HUES6 (cell line): ENCODE data around the gene TMC3.

ENCODE experiments used
- H3K27ac ChIP-seq: 2 replicates; pipeline ENCODE4 v1.7.0; 2013; ENCODE audit warnings: low read depth, mild to moderate bottlenecking, low read length, inconsistent platforms
- H3K27me3 ChIP-seq: 2 replicates; pipeline ENCODE4 v1.6.1; 2013; ENCODE audit warnings: low read length; ENCODE audit not compliant: control insufficient read depth, insufficient read depth
- H3K36me3 ChIP-seq: 2 replicates; pipeline ENCODE4 v1.6.1; 2013; ENCODE audit warnings: low read length; ENCODE audit not compliant: control insufficient read depth, insufficient read depth
- H3K4me1 ChIP-seq: 2 replicates; pipeline ENCODE4 v1.6.1; 2013; ENCODE audit warnings: low read length; ENCODE audit not compliant: control insufficient read depth, insufficient read depth
- H3K4me3 ChIP-seq: 2 replicates; pipeline ENCODE4 v1.5.1; 2013; ENCODE audit warnings: low read depth, low read length
- H3K9ac ChIP-seq: one replicate; pipeline ENCODE4 v1.6.1; 2013; ENCODE audit warnings: mild to moderate bottlenecking, low read length
- H3K9me3 ChIP-seq: 2 replicates; pipeline ENCODE4 v1.6.1; 2013; ENCODE audit warnings: low read depth, low read length; ENCODE audit not compliant: control insufficient read depth, insufficient read depth

TMC3 gene

GRCh38 chr15:81407718-81408117, 33.7 kb upstream of the TMC3 start:
- Histone ChIP-seq H3K4me1 (peaks cover 6% of the 10 kb centered on the region; the same call in 1 of the 2 replicates), H3K4me3 (no peak overlapping the region), H3K27me3 (no peaks in the 10 kb centered on the region; the same call in 1 of the 2 replicates), H3K9me3 (0 out of 2 replicates have a peak, but pooled peaks cover 4% of the 10 kb centered on the region), H3K27ac (no peak overlapping the region), H3K9ac (no peak overlapping the region), H3K36me3 (no peaks in the 10 kb centered on the region)

DNA sequence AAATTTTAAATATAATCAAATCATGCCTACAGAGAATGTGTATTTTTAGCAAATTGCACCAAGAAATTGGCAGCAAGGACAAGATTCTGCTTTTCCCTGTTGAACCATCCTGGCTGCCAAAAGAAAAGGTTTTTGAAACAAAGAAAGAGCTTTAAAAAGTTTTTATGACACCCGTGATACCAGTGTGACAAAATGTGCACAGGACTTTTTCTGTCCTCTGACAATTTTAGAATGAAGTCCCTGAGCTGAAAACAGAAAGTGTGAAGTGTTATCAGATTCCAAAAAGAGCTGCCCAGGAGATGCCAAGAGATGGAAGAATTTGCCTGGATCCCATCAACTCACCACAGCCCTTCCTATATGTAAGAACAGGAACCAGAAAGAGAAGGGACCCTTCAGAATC, 33.2 kb upstream of the TMC3 start:
- Histone ChIP-seq H3K27ac (no peak overlapping the region), H3K4me3 (no peak overlapping the region), H3K9ac (no peak overlapping the region), H3K9me3 (0 out of 2 replicates have a peak, but pooled peaks cover 4% of the 10 kb centered on the region), H3K36me3 (no peaks in the 10 kb centered on the region), H3K4me1 (peaks cover 6% of the 10 kb centered on the region; the same call in 1 of the 2 replicates), H3K27me3 (no peaks in the 10 kb centered on the region; the same call in 1 of the 2 replicates)

GRCh38 chr15:81400640-81401236, 26.7 kb upstream of the TMC3 start:
- Histone ChIP-seq H3K9me3 (peaks cover 5% of the 10 kb centered on the region), H3K4me3 (no peak overlapping the region), H3K36me3 (no peaks in the 10 kb centered on the region), H3K9ac (no peak overlapping the region), H3K27me3 (no peaks in the 10 kb centered on the region), H3K27ac (no peak overlapping the region), H3K4me1 (no peaks in the 10 kb centered on the region)

DNA sequence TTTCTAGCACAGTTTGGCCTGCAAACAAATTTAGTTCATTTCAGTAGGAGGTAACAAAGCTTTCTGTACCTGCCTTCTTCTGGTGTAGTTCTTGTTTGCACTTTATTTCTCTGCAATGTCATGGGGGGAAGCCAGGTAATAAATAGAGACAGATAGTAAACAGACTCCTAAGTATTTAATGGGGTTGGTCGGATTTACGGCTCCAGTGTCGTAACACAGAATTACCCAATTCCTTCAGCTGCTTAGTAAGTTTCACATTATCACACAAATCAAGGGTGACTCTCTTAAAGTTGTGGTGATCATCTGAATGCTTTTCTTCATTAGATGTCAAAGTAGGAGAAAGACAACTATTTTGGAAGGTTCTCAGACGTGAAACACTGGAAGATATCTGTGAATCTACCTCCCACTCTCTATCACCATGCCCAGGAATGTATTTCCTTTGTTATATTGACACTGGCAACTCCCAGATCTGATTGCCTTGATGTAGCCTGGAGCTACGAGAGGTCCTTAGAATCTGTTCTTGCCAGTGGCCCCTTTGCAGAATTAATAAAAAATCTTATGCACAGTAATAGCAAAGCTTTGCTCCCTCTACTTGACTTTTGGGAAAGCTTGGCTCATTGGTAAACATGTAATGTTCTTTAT, 25.0 kb upstream of the TMC3 start:
- Histone ChIP-seq H3K27ac (no peak overlapping the region), H3K27me3 (no peaks in the 10 kb centered on the region), H3K9me3 (peaks cover 5% of the 10 kb centered on the region), H3K36me3 (no peaks in the 10 kb centered on the region), H3K9ac (no peak overlapping the region), H3K4me1 (no peaks in the 10 kb centered on the region), H3K4me3 (no peak overlapping the region)

DNA sequence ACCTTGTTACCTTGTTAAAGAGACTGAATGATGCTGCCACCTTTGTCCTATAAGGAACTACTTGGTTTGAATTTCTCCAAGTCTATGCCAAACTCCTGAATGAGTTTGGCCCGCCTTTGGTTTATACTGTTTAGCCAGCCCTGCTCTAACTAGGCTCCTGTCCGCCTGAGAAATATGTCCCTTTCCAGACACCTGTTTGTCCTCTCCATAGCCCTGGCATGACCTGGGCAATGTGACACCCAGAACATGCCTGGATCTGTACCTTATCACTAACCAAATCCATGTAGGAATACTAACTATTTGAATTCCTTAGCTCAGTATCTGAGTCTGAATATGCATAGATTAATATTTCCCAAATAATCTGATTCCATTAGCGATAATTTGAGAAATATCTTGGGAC, 24.4 kb upstream of the TMC3 start:
- H3K9ac ChIP-seq: no peak overlapping the region
- H3K36me3 ChIP-seq: no peaks in the 10 kb centered on the region
- H3K9me3 ChIP-seq: peaks cover 5% of the 10 kb centered on the region
- H3K27me3 ChIP-seq: no peaks in the 10 kb centered on the region
- no peak overlapping the region for H3K4me3 ChIP-seq
- no peak overlapping the region for H3K27ac ChIP-seq
- no peaks in the 10 kb centered on the region for H3K4me1 ChIP-seq

DNA sequence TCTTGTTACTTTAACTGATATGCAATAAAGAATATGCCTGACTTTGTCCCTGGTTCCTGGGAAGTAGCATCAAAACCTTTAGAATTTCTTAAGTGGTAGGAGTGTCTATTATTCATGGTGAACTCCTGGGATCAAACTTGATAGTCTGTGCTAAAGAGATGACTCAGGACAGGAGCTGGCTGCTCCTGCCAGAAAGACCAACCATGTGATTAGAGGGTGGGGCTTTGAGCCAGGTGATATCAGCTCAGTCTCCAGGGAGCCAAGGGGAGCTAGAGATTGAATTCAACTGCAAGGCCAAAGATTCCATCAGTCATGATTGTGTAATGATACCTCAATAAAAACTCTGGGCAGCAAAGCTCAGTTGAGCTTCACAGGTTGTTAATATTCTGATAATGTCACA, 20.6 kb upstream of the TMC3 start:
- Histone ChIP-seq H3K36me3 (no peaks in the 10 kb centered on the region), H3K27ac (no peak overlapping the region), H3K4me1 (no peaks in the 10 kb centered on the region), H3K27me3 (no peaks in the 10 kb centered on the region), H3K9ac (no peak overlapping the region), H3K4me3 (no peak overlapping the region), H3K9me3 (no peaks in the 10 kb centered on the region)

GRCh38 chr15:81391657-81392056, 17.6 kb upstream of the TMC3 start:
- Histone ChIP-seq H3K36me3 (no peaks in the 10 kb centered on the region), H3K4me1 (no peaks in the 10 kb centered on the region), H3K27me3 (no peaks in the 10 kb centered on the region), H3K27ac (no peak overlapping the region), H3K9me3 (no peaks in the 10 kb centered on the region), H3K4me3 (no peak overlapping the region), H3K9ac (no peak overlapping the region)

DNA sequence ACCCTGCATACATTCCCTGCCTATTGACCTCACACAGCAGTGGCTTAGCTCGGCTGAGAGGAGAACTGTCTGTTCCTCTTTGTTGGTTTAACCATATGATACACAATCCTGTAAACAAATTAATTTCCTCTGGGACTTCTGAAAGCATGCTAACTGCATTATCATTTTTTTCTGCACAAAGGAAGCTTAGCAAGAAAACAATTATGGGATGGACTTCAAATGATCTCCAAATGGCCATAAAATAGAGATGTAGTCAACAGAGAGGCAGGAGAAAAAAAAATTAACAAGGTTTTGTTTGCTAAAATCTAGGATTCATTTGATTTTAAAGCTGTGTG, 14.4 kb upstream of the TMC3 start:
- no peaks in the 10 kb centered on the region for H3K27me3 ChIP-seq
- H3K27ac ChIP-seq: no peak overlapping the region
- peaks cover 4% of the 10 kb centered on the region for H3K9me3 ChIP-seq

DNA sequence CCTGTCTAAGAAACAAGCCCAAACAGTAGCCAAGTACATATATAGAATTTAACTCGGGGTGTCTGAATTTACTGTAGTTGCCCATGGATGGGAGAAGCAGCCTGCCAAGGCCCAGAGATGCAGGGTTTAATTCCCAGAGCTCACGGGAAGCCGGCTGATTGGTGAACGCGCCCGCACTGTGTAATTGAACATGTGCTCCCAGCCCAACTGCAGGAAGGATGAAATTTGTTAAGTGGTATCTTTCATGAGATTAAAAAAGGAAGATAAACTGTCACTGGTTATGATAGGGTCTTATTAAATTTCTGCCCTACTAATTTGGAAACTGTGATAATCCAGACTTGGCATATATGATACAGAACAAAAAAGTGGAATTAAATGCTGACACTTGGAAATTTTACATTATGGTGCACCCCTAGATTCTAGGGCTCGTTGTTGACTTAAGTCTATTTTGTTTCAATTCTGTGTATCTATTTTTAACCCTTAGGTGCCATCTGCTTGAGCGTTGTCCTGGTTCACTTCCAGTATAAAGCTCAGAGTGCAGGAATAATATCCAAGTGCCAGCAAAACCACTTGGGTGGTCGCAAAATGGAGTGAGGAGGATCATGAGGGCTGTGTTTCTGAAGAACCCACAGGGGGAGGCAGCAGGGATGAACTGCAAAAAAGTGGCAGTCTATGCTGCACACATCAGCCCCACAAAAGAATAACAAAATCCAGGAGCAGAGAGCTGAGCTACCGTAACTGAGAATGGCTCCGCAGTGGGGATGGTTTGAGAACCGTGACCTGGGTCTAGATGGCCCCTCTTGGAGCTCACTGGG, 13.8 kb upstream of the TMC3 start:
- H3K36me3 ChIP-seq: no peaks in the 10 kb centered on the region
- H3K9me3 ChIP-seq: peaks cover 4% of the 10 kb centered on the region
- H3K27me3 ChIP-seq: no peaks in the 10 kb centered on the region
- no peak overlapping the region for H3K4me3 ChIP-seq
- H3K4me1 ChIP-seq: no peaks in the 10 kb centered on the region
- no peak overlapping the region for H3K27ac ChIP-seq
- H3K9ac ChIP-seq: no peak overlapping the region

More for the DNA sequence above, 14.4 kb upstream of the TMC3 start:
- Histone ChIP-seq H3K9ac (no peak overlapping the region), H3K4me3 (no peak overlapping the region), H3K4me1 (no peaks in the 10 kb centered on the region), H3K36me3 (no peaks in the 10 kb centered on the region)

GRCh38 chr15:81386947-81387346, 12.9 kb upstream of the TMC3 start:
- peaks cover 4% of the 10 kb centered on the region for H3K9me3 ChIP-seq
- H3K36me3 ChIP-seq: no peaks in the 10 kb centered on the region
- no peaks in the 10 kb centered on the region; the same call in 1 of the 2 replicates for H3K4me1 ChIP-seq
- no peak overlapping the region for H3K4me3 ChIP-seq
- no peak overlapping the region for H3K9ac ChIP-seq
- no peaks in the 10 kb centered on the region for H3K27me3 ChIP-seq
- no peak overlapping the region for H3K27ac ChIP-seq

- H3K4me1 ChIP-seq: no peaks in the 10 kb centered on the region; the same call in 1 of the 2 replicates
- no peak overlapping the region for H3K27ac ChIP-seq
- no peaks in the 10 kb centered on the region for H3K27me3 ChIP-seq
- no peak overlapping the region for H3K4me3 ChIP-seq
- peaks cover 4% of the 10 kb centered on the region for H3K9me3 ChIP-seq
- no peaks in the 10 kb centered on the region for H3K36me3 ChIP-seq
- H3K9ac ChIP-seq: no peak overlapping the region
Observed at GRCh38 chr15:81385721-81386076, 11.7 kb upstream of the TMC3 start.
